ENCODE data around the gene HMGCS2. TPM values are rescaled to one million over a fixed set of nuclear protein-coding genes. Genes with fewer than 3 reads are reported as not detected.

HMGCS2 gene
- total and polyA plus RNA-seq, 4 donors, result 297 to 944 (median 841) TPM

DNA sequence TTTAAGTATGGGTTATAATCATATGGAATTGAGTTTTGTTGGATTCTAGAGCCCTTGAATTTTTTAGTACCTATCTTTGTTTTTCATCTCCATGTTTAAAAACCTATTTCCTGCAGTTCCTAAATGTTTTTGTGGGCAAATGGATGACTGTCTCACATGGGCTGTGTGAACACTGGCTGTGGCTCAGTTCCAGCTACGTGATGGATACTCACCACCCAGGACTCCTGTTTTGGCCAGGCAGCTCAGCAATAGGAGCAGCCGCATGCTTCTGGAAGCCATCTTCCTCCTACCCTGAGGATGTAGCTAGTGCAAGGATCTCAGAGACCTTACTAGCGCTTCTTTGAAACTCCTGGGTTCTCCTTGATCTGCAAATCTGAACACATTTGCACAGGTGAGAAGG lies 39.8 kb upstream of the HMGCS2 start:
- Histone ChIP-seq H3K4me3 (ENCODE audit: low read depth in 1 of 3, low read length in 3 of 3) (no peak overlapping the region), H3K27ac (ENCODE audit: low read depth in 1 of 2, low read length in 2 of 2) (no peak overlapping the region), H3K27me3 (ENCODE audit: control insufficient read depth in 4 of 4, insufficient read depth in 4 of 4, low read length in 3 of 4) (no peaks in the 10 kb centered on the region), H3K4me1 (ENCODE audit: control insufficient read depth in 4 of 4, insufficient read depth in 4 of 4, low read length in 3 of 4) (peaks cover 2 to 51% (median 31%) of the 10 kb centered on the region in 4 donors), H3K9me3 (ENCODE audit: control insufficient read depth in 4 of 4, low read length in 3 of 4) (no peaks in the 10 kb centered on the region), H3K9ac (ENCODE audit: low read depth in 1 of 2, low read length in 2 of 2) (no peak overlapping the region), H3K36me3 (ENCODE audit: control insufficient read depth in 4 of 4, insufficient read depth in 3 of 4, low read depth in 1 of 4, low read length in 3 of 4) (no peaks in the 10 kb centered on the region)
- WGBS, result 53% methylated on average over 3 of the region's 3 CpGs
- no peak for DNase-seq (ENCODE audit: low spot score)
- no peak for TF ChIP-seq HNF4G (IDR thresholded peaks at IDR 0.05)
- no peak for TF ChIP-seq YY1 (IDR thresholded peaks at IDR 0.05)
- no peak for TF ChIP-seq FOXA2 (IDR thresholded peaks at IDR 0.05)
- TF ChIP-seq, protein P1, sequence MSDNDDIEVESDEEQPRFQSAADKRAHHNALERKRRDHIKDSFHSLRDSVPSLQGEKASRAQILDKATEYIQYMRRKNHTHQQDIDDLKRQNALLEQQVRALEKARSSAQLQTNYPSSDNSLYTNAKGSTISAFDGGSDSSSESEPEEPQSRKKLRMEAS (IDR thresholded peaks at IDR 0.05), result no peak
- TF ChIP-seq, protein P2, sequence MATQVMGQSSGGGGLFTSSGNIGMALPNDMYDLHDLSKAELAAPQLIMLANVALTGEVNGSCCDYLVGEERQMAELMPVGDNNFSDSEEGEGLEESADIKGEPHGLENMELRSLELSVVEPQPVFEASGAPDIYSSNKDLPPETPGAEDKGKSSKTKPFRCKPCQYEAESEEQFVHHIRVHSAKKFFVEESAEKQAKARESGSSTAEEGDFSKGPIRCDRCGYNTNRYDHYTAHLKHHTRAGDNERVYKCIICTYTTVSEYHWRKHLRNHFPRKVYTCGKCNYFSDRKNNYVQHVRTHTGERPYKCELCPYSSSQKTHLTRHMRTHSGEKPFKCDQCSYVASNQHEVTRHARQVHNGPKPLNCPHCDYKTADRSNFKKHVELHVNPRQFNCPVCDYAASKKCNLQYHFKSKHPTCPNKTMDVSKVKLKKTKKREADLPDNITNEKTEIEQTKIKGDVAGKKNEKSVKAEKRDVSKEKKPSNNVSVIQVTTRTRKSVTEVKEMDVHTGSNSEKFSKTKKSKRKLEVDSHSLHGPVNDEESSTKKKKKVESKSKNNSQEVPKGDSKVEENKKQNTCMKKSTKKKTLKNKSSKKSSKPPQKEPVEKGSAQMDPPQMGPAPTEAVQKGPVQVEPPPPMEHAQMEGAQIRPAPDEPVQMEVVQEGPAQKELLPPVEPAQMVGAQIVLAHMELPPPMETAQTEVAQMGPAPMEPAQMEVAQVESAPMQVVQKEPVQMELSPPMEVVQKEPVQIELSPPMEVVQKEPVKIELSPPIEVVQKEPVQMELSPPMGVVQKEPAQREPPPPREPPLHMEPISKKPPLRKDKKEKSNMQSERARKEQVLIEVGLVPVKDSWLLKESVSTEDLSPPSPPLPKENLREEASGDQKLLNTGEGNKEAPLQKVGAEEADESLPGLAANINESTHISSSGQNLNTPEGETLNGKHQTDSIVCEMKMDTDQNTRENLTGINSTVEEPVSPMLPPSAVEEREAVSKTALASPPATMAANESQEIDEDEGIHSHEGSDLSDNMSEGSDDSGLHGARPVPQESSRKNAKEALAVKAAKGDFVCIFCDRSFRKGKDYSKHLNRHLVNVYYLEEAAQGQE (IDR thresholded peaks at IDR 0.05), result no peak
- TF ChIP-seq EGR1 (IDR thresholded peaks at IDR 0.05; ENCODE audit: low read depth in 2 of 2), result no peak
- no peak for TF ChIP-seq FOXA1 (IDR thresholded peaks at IDR 0.05)
- TF ChIP-seq RXRA (IDR thresholded peaks at IDR 0.05), result no peak
- TF ChIP-seq SP1 (IDR thresholded peaks at IDR 0.05), result no peak
- TF ChIP-seq, protein P3, sequence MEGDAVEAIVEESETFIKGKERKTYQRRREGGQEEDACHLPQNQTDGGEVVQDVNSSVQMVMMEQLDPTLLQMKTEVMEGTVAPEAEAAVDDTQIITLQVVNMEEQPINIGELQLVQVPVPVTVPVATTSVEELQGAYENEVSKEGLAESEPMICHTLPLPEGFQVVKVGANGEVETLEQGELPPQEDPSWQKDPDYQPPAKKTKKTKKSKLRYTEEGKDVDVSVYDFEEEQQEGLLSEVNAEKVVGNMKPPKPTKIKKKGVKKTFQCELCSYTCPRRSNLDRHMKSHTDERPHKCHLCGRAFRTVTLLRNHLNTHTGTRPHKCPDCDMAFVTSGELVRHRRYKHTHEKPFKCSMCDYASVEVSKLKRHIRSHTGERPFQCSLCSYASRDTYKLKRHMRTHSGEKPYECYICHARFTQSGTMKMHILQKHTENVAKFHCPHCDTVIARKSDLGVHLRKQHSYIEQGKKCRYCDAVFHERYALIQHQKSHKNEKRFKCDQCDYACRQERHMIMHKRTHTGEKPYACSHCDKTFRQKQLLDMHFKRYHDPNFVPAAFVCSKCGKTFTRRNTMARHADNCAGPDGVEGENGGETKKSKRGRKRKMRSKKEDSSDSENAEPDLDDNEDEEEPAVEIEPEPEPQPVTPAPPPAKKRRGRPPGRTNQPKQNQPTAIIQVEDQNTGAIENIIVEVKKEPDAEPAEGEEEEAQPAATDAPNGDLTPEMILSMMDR (IDR thresholded peaks at IDR 0.05; ENCODE audit: low read depth, low read length, missing input control), result no peak
- TF ChIP-seq, protein P4, sequence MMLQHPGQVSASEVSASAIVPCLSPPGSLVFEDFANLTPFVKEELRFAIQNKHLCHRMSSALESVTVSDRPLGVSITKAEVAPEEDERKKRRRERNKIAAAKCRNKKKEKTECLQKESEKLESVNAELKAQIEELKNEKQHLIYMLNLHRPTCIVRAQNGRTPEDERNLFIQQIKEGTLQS (IDR thresholded peaks at IDR 0.05), result no peak
- no peak for TF ChIP-seq RAD21 (IDR thresholded peaks at IDR 0.05)
- no peak for TF ChIP-seq HNF4A (conservative IDR thresholded peaks at IDR 0.05)
- no peak for TF ChIP-seq GABPA (IDR thresholded peaks at IDR 0.05 in 1 of 2, conservative IDR thresholded peaks at IDR 0.05 in 1 of 2)
- no peak for TF ChIP-seq NR2F2 (IDR thresholded peaks at IDR 0.05)

- 30% methylated on average over 4 of the region's 4 CpGs for WGBS
- Histone ChIP-seq H3K27me3 (ENCODE audit: control insufficient read depth in 4 of 4, insufficient read depth in 4 of 4, low read length in 3 of 4) (no peaks in the 10 kb centered on the region), H3K27ac (ENCODE audit: low read depth in 1 of 2, low read length in 2 of 2) (no peak overlapping the region), H3K9me3 (ENCODE audit: control insufficient read depth in 4 of 4, low read length in 3 of 4) (no peaks in the 10 kb centered on the region), H3K9ac (ENCODE audit: low read depth in 1 of 2, low read length in 2 of 2) (no peak overlapping the region), H3K36me3 (ENCODE audit: control insufficient read depth in 4 of 4, insufficient read depth in 3 of 4, low read depth in 1 of 4, low read length in 3 of 4) (no peaks in the 10 kb centered on the region), H3K4me3 (ENCODE audit: low read depth in 1 of 3, low read length in 3 of 3) (no peak overlapping the region), H3K4me1 (ENCODE audit: control insufficient read depth in 4 of 4, insufficient read depth in 4 of 4, low read length in 3 of 4) (peaks cover 0 to 37% (median 22%) of the 10 kb centered on the region in 4 donors)
- DNase-seq (ENCODE audit: low spot score), result no peak
- TF ChIP-seq YY1 (IDR thresholded peaks at IDR 0.05) (peak; percentile 58), ZBTB33 (IDR thresholded peaks at IDR 0.05) (peak; percentile 20), TAF1 (conservative IDR thresholded peaks at IDR 0.05) (no peak), HNF4G (IDR thresholded peaks at IDR 0.05) (peak; percentile 73), NR2F2 (IDR thresholded peaks at IDR 0.05) (peak; percentile 90), EGR1 (IDR thresholded peaks at IDR 0.05; ENCODE audit: low read depth in 2 of 2) (peak; percentile 83 to 96), RXRA (IDR thresholded peaks at IDR 0.05) (peak; percentile 90 to 91), SP1 (IDR thresholded peaks at IDR 0.05) (peak; percentile 92), FOXA1 (IDR thresholded peaks at IDR 0.05) (no peak), RAD21 (IDR thresholded peaks at IDR 0.05) (peak; percentile 44 to 59), HNF4A (conservative IDR thresholded peaks at IDR 0.05) (peak; percentile 90 to 91), GABPA (IDR thresholded peaks at IDR 0.05 in 1 of 2, conservative IDR thresholded peaks at IDR 0.05 in 1 of 2) (no peak)
- TF ChIP-seq, protein P3 (IDR thresholded peaks at IDR 0.05; ENCODE audit: low read depth, low read length, missing input control), result no peak
- TF ChIP-seq, protein P4 (IDR thresholded peaks at IDR 0.05), result peak; percentile 74
- TF ChIP-seq, protein P1 (IDR thresholded peaks at IDR 0.05), result peak; percentile 37
Observed at GRCh38 chr1:119806489-119806888, 37.8 kb upstream of the HMGCS2 start.
